C4-2B (cell line): ENCODE data around the gene PPTC7.

Experiments
- H3K27ac ChIP-seq: fragments of 450-650 bp; 2 replicates; pipeline ENCODE4 v1.5.1; 2017
- ZFX ChIP-seq: fragments of 450-650 bp; IDR thresholded peaks from 2 replicates; pipeline ENCODE4 v1.6.1; 2017
- TF ChIP-seq, protein P1 (sequence below): fragments of 450-650 bp; conservative IDR thresholded peaks from 2 replicates; pipeline ENCODE4 v1.5.1; 2017; ENCODE audit warnings: mild to moderate bottlenecking

PPTC7 gene

DNA sequence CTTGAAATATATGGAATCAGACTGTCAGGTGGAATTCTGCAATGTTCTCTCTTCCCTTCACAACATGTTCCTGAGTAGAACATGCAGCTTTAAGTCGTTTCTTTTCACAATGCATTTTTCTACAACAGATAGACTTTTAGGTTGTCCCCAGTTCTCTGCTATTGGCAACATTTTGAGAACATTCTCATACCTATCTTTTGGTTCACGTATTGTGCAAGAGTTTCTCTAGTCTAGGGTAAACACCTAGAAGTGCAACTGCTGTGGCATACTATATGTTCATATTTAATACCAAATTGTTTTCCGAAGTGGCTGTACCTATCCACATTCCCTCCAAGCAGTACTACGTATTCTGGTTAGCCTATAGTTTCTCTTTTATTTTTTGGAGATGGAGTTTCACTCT is 32.1 kb downstream of the PPTC7 start:
- H3K27ac ChIP-seq, result no peak overlapping the region
- no peak for TF ChIP-seq ZFX
- TF ChIP-seq, protein P1, sequence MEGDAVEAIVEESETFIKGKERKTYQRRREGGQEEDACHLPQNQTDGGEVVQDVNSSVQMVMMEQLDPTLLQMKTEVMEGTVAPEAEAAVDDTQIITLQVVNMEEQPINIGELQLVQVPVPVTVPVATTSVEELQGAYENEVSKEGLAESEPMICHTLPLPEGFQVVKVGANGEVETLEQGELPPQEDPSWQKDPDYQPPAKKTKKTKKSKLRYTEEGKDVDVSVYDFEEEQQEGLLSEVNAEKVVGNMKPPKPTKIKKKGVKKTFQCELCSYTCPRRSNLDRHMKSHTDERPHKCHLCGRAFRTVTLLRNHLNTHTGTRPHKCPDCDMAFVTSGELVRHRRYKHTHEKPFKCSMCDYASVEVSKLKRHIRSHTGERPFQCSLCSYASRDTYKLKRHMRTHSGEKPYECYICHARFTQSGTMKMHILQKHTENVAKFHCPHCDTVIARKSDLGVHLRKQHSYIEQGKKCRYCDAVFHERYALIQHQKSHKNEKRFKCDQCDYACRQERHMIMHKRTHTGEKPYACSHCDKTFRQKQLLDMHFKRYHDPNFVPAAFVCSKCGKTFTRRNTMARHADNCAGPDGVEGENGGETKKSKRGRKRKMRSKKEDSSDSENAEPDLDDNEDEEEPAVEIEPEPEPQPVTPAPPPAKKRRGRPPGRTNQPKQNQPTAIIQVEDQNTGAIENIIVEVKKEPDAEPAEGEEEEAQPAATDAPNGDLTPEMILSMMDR, result no peak

- TF ChIP-seq, protein P1, result no peak
- TF ChIP-seq ZFX, result no peak
- no peak overlapping the region for H3K27ac ChIP-seq
Observed at GRCh38 chr12:110549716-110550115, 33.4 kb downstream of the PPTC7 start.

DNA sequence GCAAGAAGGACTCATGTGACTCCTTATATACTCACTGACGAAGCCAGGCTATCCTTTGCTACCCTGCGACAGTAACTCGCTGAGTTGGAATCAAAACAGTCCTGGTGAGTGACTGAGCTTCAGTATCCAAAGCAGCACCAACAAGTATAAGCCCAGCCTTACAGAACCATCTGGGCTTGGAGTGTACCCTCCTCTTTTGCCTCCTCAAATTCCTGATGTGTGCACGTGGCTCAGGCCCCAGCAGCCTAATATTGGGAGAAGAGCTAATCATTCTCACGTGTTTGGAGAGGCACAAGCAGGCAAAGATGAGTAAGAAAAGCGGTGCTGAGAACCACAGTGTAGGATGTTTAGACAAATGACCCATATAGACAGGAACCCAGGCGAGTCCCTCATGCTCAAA is 34.4 kb downstream of the PPTC7 start:
- TF ChIP-seq ZFX, result no peak
- no peak overlapping the region for H3K27ac ChIP-seq

DNA sequence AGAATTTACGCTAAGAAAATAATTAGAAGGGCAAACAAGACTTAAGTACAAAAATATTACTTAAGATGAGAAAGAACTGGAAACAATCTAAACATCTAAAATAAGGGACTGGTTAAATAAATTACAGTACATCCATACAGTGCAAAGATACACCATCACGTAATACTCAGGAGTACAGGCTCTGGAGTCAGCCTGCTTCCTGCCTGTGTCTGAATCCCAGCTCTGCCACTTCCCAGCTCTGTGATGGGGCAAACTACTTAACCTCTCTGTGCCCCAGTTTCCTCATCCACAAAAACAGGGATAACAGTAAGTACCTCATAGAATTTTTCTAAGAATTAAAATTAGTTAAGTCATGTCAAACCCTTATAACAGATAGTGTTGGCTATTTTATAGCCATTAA is 36.0 kb downstream of the PPTC7 start:
- no peak overlapping the region for H3K27ac ChIP-seq
- no peak for TF ChIP-seq ZFX
- TF ChIP-seq, protein P1, result no peak

GRCh38 chr12:110546339-110546738 is 36.8 kb downstream of the PPTC7 start:
- no peak for TF ChIP-seq ZFX
- TF ChIP-seq, protein P1, result no peak
- H3K27ac ChIP-seq, result no peak overlapping the region

DNA sequence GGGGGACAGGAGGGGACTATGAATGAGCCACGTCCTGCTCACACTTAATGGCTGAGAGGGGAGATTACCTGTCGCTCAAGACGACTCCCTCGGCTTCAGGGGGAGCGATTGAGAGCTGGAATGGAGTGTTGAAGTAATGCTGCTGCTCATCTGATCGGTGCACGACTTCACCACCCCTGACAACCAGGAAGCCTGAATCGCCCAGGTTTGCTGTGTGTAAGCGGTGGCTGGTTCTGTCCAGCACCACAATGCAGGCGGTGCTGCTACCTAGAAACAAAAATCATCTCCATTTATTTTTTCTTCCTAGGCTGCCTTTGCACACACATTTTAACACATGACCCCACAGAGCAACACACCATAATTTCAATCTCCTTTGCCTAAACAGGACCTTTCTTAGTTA is 37.3 kb downstream of the PPTC7 start:
- TF ChIP-seq, protein P1, result no peak
- no peak for TF ChIP-seq ZFX

GRCh38 chr12:110545259-110545658 is 37.9 kb downstream of the PPTC7 start:
- H3K27ac ChIP-seq, result peak overlapping the region; percentile 73

More for the DNA sequence above, 37.3 kb downstream of the PPTC7 start:
- H3K27ac ChIP-seq, result no peak overlapping the region

GRCh38 chr12:110543965-110544364 is 39.2 kb downstream of the PPTC7 start:
- TF ChIP-seq ZFX, result no peak
- TF ChIP-seq, protein P1, result no peak
- peak overlapping the region; percentile 73 for H3K27ac ChIP-seq
